ENCODE results near the gene CYBA. TPM values are rescaled to one million over a fixed set of nuclear protein-coding genes. Genes with fewer than 3 reads are reported as not detected.

CYBA gene
- polyA plus RNA-seq, 2 of the 4 experiments (the other 2 are of a cell fraction), result 75.7 to 185 TPM

DNA sequence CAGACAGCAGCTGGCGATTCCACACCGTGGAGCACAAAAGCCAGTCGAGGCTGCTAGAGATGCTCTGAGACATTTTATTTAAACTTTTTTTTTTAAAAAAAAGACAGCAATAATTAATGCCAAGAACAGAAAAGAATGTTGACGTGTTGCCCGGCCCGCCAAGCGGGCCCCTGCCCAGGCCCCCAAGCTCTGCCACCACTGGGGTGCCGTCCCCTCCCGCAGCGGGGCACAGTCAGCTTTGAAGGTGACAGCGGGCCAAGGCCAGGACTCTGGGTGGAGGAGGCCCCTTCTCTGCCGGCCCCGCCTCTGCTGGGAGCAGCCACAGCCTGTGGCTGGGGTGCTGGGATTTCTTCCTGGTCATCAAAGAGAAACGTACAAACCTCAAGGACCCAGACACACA, 45.6 kb upstream of the CYBA start (continued):
- TF ChIP-seq, protein P1, sequence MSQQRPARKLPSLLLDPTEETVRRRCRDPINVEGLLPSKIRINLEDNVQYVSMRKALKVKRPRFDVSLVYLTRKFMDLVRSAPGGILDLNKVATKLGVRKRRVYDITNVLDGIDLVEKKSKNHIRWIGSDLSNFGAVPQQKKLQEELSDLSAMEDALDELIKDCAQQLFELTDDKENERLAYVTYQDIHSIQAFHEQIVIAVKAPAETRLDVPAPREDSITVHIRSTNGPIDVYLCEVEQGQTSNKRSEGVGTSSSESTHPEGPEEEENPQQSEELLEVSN (IDR thresholded peaks at IDR 0.05; ENCODE audit: borderline replicate concordance, low read depth), result no peak

DNA sequence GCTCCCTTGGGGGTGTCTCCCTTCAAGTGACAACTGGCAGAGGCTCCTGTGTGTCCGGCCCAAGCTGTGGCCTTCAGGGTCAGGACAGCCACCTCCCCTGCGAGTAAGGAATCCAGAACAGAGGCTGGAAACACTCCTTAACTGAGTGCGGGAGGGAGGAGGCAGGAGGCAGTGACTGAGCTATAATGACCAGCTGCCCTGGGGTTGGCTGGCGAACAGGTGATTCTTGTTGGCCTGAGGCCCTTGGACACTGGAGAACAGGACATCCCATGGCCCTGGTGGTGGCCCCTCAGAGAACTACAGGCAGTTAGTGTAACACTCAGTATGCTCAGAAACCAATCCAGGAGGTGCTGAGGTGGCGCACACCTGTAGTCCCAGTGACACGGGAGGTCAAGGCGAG, 44.9 kb upstream of the CYBA start:
- Histone ChIP-seq H3K9me3 (no peaks in the 10 kb centered on the region), H3K4me3 (no peak overlapping the region), H3K27ac (no peak overlapping the region), H3K4me1 (no peaks in the 10 kb centered on the region), H3K4me2 (no peak overlapping the region)
- FAIRE-seq (no peak), ATAC-seq (no peak), DNase-seq (ENCODE audit: low read depth in 1 of 2, low spot score in 1 of 2) (no peak)
- no peak for TF ChIP-seq POLR2AphosphoS2 (conservative IDR thresholded peaks at IDR 0.05; ENCODE audit: low read length)
- no peak for TF ChIP-seq FOSB (CRISPR knock-in tag; IDR thresholded peaks at IDR 0.05)
- WGBS (ENCODE audit: missing lambda C conversion rate), result 92% methylated on average over 5 of the region's 7 CpGs
- ChIA-PET CTCF (interaction anchor here (0.7 to 2.1 kb wide), 4 partner anchors 9 to 162 kb away, joined by 3 to 7 read pairs (median 5); partner anchors contain the start of gene SNAI3), POLR2A (no interaction called here)

DNA sequence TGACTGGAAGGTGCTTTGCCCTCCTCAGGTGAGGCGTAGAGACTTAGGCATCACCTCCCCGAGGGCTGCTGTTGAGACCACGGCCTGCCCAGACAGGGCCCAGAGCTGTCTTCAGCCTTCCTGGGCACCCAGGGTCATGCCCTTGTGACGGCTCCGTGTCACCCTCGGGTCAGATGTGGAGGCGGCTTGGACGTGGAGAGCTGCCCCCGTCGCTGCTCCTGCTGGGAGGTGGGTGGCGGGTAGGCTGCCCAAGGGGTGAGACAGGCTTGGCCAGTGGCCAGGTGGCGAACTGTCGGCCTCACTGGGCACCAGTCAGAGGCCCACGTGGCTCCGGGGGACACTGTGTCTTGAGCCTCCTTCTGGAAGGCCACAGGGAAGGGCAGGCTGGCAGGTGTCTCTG, 44.4 kb upstream of the CYBA start:
- ChIA-PET POLR2A (no interaction called here), CTCF (interaction anchor here (1.6 to 2.1 kb wide), 2 partner anchors 8 to 42 kb away, joined by 6 to 7 read pairs; partner anchors contain the start of gene SNAI3)
- H3K4me2 ChIP-seq, result no peak overlapping the region
- H3K4me1 ChIP-seq, result no peaks in the 10 kb centered on the region
- no peak overlapping the region for H3K4me3 ChIP-seq
- DNase-seq (ENCODE audit: low read depth in 1 of 2, low spot score in 1 of 2), result no peak
- no peak overlapping the region for H3K27ac ChIP-seq
- no peak for ATAC-seq
- 93% methylated on average over 3 of the region's 15 CpGs for WGBS (ENCODE audit: missing lambda C conversion rate)
- no peak for FAIRE-seq
- no peak for TF ChIP-seq EHF (CRISPR knock-in tag; IDR thresholded peaks at IDR 0.05)
- no peak for TF ChIP-seq POLR2A (IDR thresholded peaks at IDR 0.05; ENCODE audit: low read length)
- no peak for TF ChIP-seq NR3C1 (IDR thresholded peaks at IDR 0.05)
- TF ChIP-seq TFCP2L1 (CRISPR knock-in tag; IDR thresholded peaks at IDR 0.05), result no peak
- TF ChIP-seq MYC (IDR thresholded peaks at IDR 0.05; ENCODE audit: borderline replicate concordance, low read length), result no peak
- no peak for TF ChIP-seq ESRRA (IDR thresholded peaks at IDR 0.05; ENCODE audit: borderline replicate concordance, low read length)
- TF ChIP-seq RAD21 (conservative IDR thresholded peaks at IDR 0.05 in 1 of 2, IDR thresholded peaks at IDR 0.05 in 1 of 2), result no peak
- no peak for TF ChIP-seq HOXB5 (CRISPR knock-in tag; IDR thresholded peaks at IDR 0.05)
- TF ChIP-seq ZC3H11A (IDR thresholded peaks at IDR 0.05), result no peak
- TF ChIP-seq BHLHE40 (IDR thresholded peaks at IDR 0.05; ENCODE audit: low read depth, low read length), result no peak
- TF ChIP-seq, protein P2, sequence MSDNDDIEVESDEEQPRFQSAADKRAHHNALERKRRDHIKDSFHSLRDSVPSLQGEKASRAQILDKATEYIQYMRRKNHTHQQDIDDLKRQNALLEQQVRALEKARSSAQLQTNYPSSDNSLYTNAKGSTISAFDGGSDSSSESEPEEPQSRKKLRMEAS (IDR thresholded peaks at IDR 0.05), result no peak
- no peak for TF ChIP-seq SMC3 (IDR thresholded peaks at IDR 0.05)
- no peaks in the 10 kb centered on the region for H3K9me3 ChIP-seq

DNA sequence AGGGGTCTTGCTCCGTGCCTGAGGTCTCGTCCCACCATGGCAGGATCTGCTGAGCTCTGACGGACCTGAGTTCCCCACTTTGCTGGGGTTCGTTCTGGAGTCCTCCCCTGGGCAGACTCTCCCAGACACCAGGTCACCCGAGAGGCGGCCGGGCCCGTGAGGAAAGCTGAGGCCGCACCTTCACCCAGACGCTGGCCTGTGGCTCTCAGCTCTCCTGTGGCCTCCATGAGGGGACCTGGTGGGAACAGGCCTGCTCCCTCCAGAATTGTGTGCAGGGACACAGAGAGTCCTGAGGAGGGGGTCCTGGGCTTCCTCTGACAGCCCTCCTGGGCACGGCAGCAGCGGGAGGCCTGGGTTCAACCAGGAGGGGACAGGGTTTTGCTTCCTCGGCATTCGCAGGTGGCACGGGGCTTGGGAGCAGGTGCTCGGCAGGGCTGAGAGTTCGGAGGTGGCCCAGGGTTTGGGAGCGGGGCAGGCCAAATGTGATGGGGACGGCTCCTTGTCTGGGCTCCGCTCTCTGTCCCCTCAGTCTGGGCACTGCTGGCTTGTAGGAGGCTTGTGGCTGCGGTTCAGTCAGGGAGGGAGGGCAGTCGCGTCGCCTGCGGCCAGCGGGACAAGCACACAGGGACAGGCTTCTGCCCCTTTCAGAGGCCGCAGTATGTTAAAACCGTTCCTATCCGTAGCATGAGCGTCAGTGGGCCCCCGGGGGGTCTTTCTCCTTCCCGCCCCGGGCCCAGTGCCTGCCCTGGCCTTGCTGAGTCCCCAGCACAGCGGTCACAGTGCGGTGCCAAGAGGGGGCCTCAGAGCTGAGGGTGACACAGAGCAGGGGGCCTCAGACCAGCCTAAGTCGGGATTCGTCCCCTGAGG, 43.6 kb upstream of the CYBA start:
- no peak overlapping the region for H3K27ac ChIP-seq
- DNase-seq (ENCODE audit: low read depth in 1 of 2, low spot score in 1 of 2), result no peak
- H3K4me2 ChIP-seq, result no peak overlapping the region
- POLR2A ChIA-PET, result no interaction called here
- WGBS (ENCODE audit: missing lambda C conversion rate), result 84% methylated on average over 26 of the region's 37 CpGs
- no peak for ATAC-seq
- no peak overlapping the region for H3K4me3 ChIP-seq
- CTCF ChIA-PET, result interaction anchor here (2.1 kb wide), 1 partner anchor 8 kb away, joined by 6 read pairs; the partner anchor contains the start of gene SNAI3
- H3K4me1 ChIP-seq, result no peaks in the 10 kb centered on the region
- no peaks in the 10 kb centered on the region for H3K9me3 ChIP-seq
- no peak for FAIRE-seq
- no peak for TF ChIP-seq SREBF2 (IDR thresholded peaks at IDR 0.05)
- TF ChIP-seq RARB (CRISPR knock-in tag; IDR thresholded peaks at IDR 0.05), result no peak
- TF ChIP-seq TP53 (CRISPR knock-in tag; IDR thresholded peaks at IDR 0.05), result no peak
- no peak for TF ChIP-seq HDAC2 (IDR thresholded peaks at IDR 0.05)
- no peak for TF ChIP-seq ZFP36 (IDR thresholded peaks at IDR 0.05; ENCODE audit: borderline replicate concordance, partially characterized antibody)
- TF ChIP-seq TFCP2L1 (CRISPR knock-in tag; IDR thresholded peaks at IDR 0.05), result no peak
- no peak for TF ChIP-seq CBX2 (IDR thresholded peaks at IDR 0.05; ENCODE audit: borderline replicate concordance, low read depth)
- TF ChIP-seq BHLHE40 (IDR thresholded peaks at IDR 0.05; ENCODE audit: low read depth, low read length), result no peak
- no peak for TF ChIP-seq ZNF302 (CRISPR knock-in tag; IDR thresholded peaks at IDR 0.05)
- no peak for TF ChIP-seq RCOR1 (IDR thresholded peaks at IDR 0.05; ENCODE audit: low read depth, low read length)
- no peak for TF ChIP-seq CEBPB (IDR thresholded peaks at IDR 0.05)
- TF ChIP-seq ZC3H11A (IDR thresholded peaks at IDR 0.05), result no peak
- TF ChIP-seq, protein P3, sequence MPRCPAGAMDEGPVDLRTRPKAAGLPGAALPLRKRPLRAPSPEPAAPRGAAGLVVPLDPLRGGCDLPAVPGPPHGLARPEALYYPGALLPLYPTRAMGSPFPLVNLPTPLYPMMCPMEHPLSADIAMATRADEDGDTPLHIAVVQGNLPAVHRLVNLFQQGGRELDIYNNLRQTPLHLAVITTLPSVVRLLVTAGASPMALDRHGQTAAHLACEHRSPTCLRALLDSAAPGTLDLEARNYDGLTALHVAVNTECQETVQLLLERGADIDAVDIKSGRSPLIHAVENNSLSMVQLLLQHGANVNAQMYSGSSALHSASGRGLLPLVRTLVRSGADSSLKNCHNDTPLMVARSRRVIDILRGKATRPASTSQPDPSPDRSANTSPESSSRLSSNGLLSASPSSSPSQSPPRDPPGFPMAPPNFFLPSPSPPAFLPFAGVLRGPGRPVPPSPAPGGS (IDR thresholded peaks at IDR 0.05), result no peak
- no peak for TF ChIP-seq NR3C1 (IDR thresholded peaks at IDR 0.05)
